Fibroblast of lung (primary cell): ENCODE data around the gene XRN2. TPM values are rescaled to one million over a fixed set of nuclear protein-coding genes. Genes with fewer than 3 reads are reported as not detected.

ENCODE experiments used
- DNase-seq, 2 donors: peaks; one replicate each; pipeline versions ENCODE4 v3.0.0 to v3.0.0-alpha.2; 2010; ENCODE audit warnings: low read depth in 2 of 2
- H2AFZ ChIP-seq: 2 replicates; pipeline ENCODE4 v1.5.1; 2012; ENCODE audit warnings: low read length, control low read depth, inconsistent platforms
- H3K27ac ChIP-seq: 2 replicates; pipeline ENCODE4 v1.5.1; 2011; ENCODE audit warnings: low read length, control low read depth; ENCODE audit not compliant: insufficient read depth
- H3K27me3 ChIP-seq: 2 replicates; pipeline ENCODE4 v1.5.1; 2011; ENCODE audit warnings: mild to moderate bottlenecking, low read length; ENCODE audit not compliant: control insufficient read depth, insufficient read depth
- H3K36me3 ChIP-seq: 2 replicates; pipeline ENCODE4 v1.5.1; 2011; ENCODE audit warnings: low read length; ENCODE audit not compliant: control insufficient read depth, insufficient read depth
- H3K4me1 ChIP-seq: 2 replicates; pipeline ENCODE4 v1.5.1; 2011; ENCODE audit warnings: low read length; ENCODE audit not compliant: control insufficient read depth, insufficient read depth; ENCODE audit errors: extremely low read depth
- H3K4me2 ChIP-seq: 2 replicates; pipeline ENCODE4 v1.5.1; 2011; ENCODE audit warnings: low read length, control low read depth; ENCODE audit not compliant: insufficient read depth; ENCODE audit errors: extremely low read depth
- H3K4me3 ChIP-seq, 4 experiments: fragments of 200-600 bp in 1 of 4; sonication (generic) in 1 of 4; replicated peaks in 1 of 4; 2 replicates each; pipeline ENCODE4 v1.5.1; 2011 to 2016; ENCODE audit warnings: low read length in 4 of 4, low read depth in 3 of 4, mild to moderate bottlenecking in 3 of 4, control low read depth in 2 of 4, inconsistent platforms in 1 of 4, mixed read lengths in 1 of 4; ENCODE audit not compliant: insufficient read depth in 1 of 4; ENCODE audit errors: control extremely low read depth in 1 of 4
- H3K79me2 ChIP-seq: 2 replicates; pipeline ENCODE4 v1.5.1; 2012; ENCODE audit warnings: mild to moderate bottlenecking, low read length, inconsistent platforms; ENCODE audit not compliant: control insufficient read depth, insufficient read depth
- H3K9ac ChIP-seq: 2 replicates; pipeline ENCODE4 v1.5.1; 2011; ENCODE audit warnings: mild to moderate bottlenecking, low read length, control low read depth; ENCODE audit not compliant: insufficient read depth
- H3K9me3 ChIP-seq: 2 replicates; pipeline ENCODE4 v1.5.1; 2012; ENCODE audit warnings: low read depth, low read length; ENCODE audit not compliant: control insufficient read depth, insufficient read depth
- H4K20me1 ChIP-seq: 2 replicates; pipeline ENCODE4 v1.5.1; 2011; ENCODE audit warnings: low read length; ENCODE audit not compliant: control insufficient read depth, insufficient read depth; ENCODE audit errors: extremely low read depth
- CTCF ChIP-seq, 2 donors: IDR thresholded peaks in 1 of 2; conservative IDR thresholded peaks in 1 of 2; 1 replicate in 1 of 2; 2 replicates in 1 of 2; pipeline ENCODE4 v1.5.1; 2011 to 2012; ENCODE audit warnings: low read length in 2 of 2, control low read depth in 1 of 2, inconsistent platforms in 1 of 2, low read depth in 1 of 2, mild to moderate bottlenecking in 1 of 2
- EZH2 ChIP-seq: IDR thresholded peaks from 2 replicates; pipeline ENCODE4 v1.5.1; 2012; ENCODE audit warnings: low read length, control low read depth, mild to moderate bottlenecking; ENCODE audit errors: missing control alignments
- polyA minus RNA-seq: library from RNA; depleted of rRNA, polyadenylated mRNA; stranded (reverse); fragments of >200 nt; gene quantifications from 2 replicates; pipeline ENCODE4 v1.2.3, GENCODE V29; 2011; ENCODE audit warnings: low replicate concordance
- polyA plus RNA-seq, 2 donors: library from polyadenylated mRNA; depleted of rRNA in 1 of 2; stranded (reverse) in 1 of 2; unstranded in 1 of 2; fragments of >200 nt; gene quantifications; 2 replicates each; pipeline ENCODE4 v1.2.1, GENCODE V29; 2011 to 2012; ENCODE audit warnings: missing spikeins in 1 of 2
- total RNA-seq: library from RNA; depleted of rRNA; stranded (reverse); fragments of >200 nt; gene quantifications from 2 replicates; pipeline ENCODE4 v1.2.1, GENCODE V29; 2014

Gene XRN2
- total RNA-seq (91.7 and 99.3 TPM in 2 replicates), polyA plus RNA-seq (99.6 and 103 TPM in 2 replicates), polyA minus RNA-seq (22.2 and 29.2 TPM in 2 replicates)
- 61.7 and 65.6 TPM in 2 replicates for polyA plus RNA-seq (2012)

- Histone ChIP-seq H3K9me3 (no peaks in the 10 kb centered on the region), H3K27ac (peak within 1 kb of the TSS; percentile 99), H3K36me3 (no peaks in the 10 kb centered on the region), H3K4me2 (peak within 1 kb of the TSS; percentile 88), H3K79me2 (peaks cover 27% of the 10 kb centered on the region), H3K4me1 (no peaks in the 10 kb centered on the region), H3K4me3 (peak within 1 kb of the TSS; percentile 55 to 99 (median 78)), H3K9ac (peak within 1 kb of the TSS; percentile 99), H2AFZ (peak within 1 kb of the TSS; percentile 77), H3K27me3 (no peaks in the 10 kb centered on the region), H4K20me1 (no peaks in the 10 kb centered on the region)
- TF ChIP-seq EZH2 = no peak
- no peak for TF ChIP-seq CTCF (conservative IDR thresholded peaks at IDR 0.05 in 1 of 2, IDR thresholded peaks at IDR 0.05 in 1 of 2; ENCODE audit: low read depth in 1 of 2, low read length in 2 of 2)
- DNase-seq = peak; percentile 94 to 95
Measured at GRCh38 chr20:21303061-21303871, at the start of gene XRN2. XRN2 (plus strand) TSS chr20:21303331; CDS start chr20:21303399, 68 bp downstream.

- no peak overlapping the region for H3K4me3 ChIP-seq
- H3K9me3 ChIP-seq = no peaks in the 10 kb centered on the region
- H3K27ac ChIP-seq = no peak overlapping the region
- no peaks in the 10 kb centered on the region for H3K27me3 ChIP-seq
- no peak for TF ChIP-seq CTCF (conservative IDR thresholded peaks at IDR 0.05 in 1 of 2, IDR thresholded peaks at IDR 0.05 in 1 of 2; ENCODE audit: low read depth in 1 of 2, low read length in 2 of 2)
- no peak for TF ChIP-seq EZH2
- H3K4me2 ChIP-seq = no peak overlapping the region
- DNase-seq = no peak
- H4K20me1 ChIP-seq = no peaks in the 10 kb centered on the region
- no peaks in the 10 kb centered on the region for H3K79me2 ChIP-seq
- H3K4me1 ChIP-seq = no peaks in the 10 kb centered on the region
- no peak overlapping the region for H3K9ac ChIP-seq
- no peaks in the 10 kb centered on the region for H3K36me3 ChIP-seq
- H2AFZ ChIP-seq = no peak overlapping the region
Measured at GRCh38 chr20:21257192-21257591, 45.9 kb upstream of the XRN2 start.

GRCh38 chr20:21258411-21258810 lies 44.7 kb upstream of the XRN2 start:
- Histone ChIP-seq H3K27me3 (no peaks in the 10 kb centered on the region), H3K4me2 (no peak overlapping the region), H3K36me3 (no peaks in the 10 kb centered on the region), H3K79me2 (no peaks in the 10 kb centered on the region), H2AFZ (no peak overlapping the region), H3K4me1 (no peaks in the 10 kb centered on the region), H3K27ac (no peak overlapping the region), H3K4me3 (no peak overlapping the region), H4K20me1 (no peaks in the 10 kb centered on the region), H3K9ac (no peak overlapping the region), H3K9me3 (no peaks in the 10 kb centered on the region)
- DNase-seq = no peak
- no peak for TF ChIP-seq CTCF (conservative IDR thresholded peaks at IDR 0.05 in 1 of 2, IDR thresholded peaks at IDR 0.05 in 1 of 2; ENCODE audit: low read depth in 1 of 2, low read length in 2 of 2)
- no peak for TF ChIP-seq EZH2
